Activated CD4-positive, CD25-positive, alpha-beta regulatory T cell treated with anti-CD3 and anti-CD28 coated beads, Interleukin-2, amount 50 U/mL, for 16 hours (primary cell): ENCODE data around the gene TMTC2.
"Not testable (repeated sequence)": the region's sequence is repeated elsewhere in the genome, so short reads cannot be mapped to it uniquely, and the experiment has no call there.

Experiments used
- DNase-seq: peaks from one replicate; pipeline ENCODE4 v3.0.0-alpha.2; 2020; ENCODE audit warnings: low read depth, low spot score

The TMTC2 gene

DNA sequence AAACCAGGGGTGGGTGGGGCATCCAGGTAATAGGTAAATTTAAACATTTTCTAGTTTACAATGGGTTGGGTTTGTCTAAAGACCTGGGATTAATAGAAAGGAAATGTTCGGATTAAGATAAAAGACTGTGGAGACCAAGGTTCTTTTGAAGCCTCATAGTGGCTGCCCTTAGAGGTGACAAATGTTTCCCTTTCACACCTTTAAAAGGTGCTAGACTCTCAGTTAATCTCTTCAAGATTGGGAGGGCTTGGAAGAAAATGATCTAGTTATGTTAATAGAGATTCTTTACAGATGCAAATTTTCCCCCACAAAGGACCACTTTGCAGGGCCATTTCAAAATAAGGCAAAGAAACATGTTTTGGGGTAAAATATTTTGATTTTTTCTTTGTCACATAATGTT lies 39.0 kb downstream of the TMTC2 start:
- no peak for DNase-seq

DNA sequence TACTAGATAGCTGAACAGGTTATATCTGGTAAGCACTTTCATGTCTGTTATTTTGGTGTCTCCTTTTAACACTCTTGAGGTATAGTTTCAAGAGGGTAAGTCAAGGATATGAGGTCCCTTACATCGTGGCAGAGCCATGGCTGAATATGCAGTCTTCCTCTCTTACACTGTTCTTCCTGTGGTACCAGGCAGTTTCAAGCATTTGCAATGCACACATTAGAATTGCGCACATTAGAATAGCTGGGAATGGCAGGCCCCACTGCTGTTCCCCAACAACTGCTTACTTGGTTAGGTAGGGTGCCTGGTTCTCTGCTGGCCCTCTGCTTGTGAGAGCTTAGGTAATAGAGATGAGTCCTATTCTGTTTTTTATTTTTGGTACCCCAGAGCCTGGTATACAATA lies 41.2 kb downstream of the TMTC2 start:
- DNase-seq, result no peak

DNA sequence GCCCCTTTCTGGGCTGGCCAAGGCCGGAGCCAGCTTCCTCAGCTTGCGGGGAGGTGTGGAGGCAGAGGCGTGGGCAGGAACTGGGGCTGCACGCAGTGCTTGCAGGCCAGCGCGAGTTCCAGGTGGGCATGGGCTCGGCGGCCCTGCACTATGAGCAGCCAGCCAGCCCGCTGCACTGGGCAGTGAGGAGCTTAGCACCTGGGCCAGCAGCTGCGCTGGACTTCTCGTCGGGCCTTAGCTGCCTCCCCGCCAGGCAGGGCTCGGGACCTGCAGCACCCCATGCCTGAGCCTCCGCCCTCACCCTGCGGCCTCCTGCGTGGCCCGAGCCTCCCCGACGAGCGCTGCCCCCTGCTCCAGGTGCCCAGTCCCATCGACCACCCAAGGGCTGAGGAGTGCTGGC lies 42.0 kb downstream of the TMTC2 start:
- DNase-seq, result no peak

DNA sequence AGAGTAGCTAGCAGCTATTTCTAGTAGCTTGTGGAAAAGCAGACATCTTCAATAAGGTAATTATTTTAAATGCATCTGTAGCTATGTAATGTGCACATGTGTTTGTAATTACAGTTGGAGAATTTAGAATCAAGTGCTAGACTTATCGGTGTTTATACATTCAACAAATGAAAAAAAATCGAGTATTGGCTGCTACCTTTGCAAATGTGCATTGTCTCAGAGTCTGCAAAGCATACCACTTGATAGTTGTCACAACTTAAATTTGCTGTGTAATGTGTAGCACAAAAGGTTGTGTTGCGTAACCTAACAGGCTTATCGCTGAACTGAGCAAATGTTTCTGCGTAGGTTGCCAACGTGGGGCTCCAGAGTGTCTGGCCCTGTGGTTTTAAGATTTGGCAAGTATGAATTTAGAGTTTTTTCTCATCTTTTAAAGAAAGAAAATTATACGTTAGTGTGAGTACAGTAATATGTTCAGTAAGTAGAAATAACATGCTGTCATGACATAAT lies 44.3 kb downstream of the TMTC2 start:
- no peak for DNase-seq

DNA sequence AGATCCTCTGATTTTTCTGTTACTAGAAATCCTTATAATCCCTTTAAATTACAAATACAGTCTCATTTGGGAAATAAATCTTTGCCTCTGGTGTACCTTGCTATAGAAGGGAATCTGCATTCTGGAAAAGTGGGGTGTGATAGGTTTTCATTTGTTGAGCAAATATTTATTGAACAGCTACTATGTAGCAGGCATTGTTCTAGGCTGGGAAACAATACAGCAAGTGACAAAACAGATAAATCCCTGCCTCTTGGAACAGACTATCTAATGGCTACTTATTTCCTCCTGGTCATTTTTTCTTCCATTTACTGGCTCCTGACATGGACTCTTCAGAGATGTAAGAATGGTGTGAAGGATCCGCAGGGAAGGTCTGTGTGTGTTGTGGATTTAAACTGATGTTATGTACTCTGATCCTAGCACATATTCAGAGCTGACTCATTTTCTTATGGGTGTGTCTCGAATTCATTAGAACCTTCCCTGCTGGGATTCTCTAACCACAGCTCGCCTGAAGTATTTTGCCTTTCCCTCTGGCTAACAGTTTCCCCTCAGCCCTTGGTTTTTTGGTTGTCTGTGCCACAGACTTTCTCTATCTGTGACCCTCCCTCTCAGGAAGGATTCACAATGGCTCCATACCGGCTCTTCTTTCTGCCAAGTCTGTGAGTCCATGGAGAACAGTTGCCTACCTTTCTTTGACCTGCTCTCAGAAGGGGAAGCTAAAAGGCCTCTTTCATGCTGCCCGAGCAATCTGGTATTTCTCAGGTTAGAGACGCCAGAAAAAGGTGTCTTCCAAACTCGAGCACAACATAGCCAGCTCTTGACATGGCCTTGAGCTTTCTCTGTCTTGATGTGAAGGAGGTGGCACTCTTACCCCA lies 53.7 kb downstream of the TMTC2 start:
- no peak for DNase-seq

DNA sequence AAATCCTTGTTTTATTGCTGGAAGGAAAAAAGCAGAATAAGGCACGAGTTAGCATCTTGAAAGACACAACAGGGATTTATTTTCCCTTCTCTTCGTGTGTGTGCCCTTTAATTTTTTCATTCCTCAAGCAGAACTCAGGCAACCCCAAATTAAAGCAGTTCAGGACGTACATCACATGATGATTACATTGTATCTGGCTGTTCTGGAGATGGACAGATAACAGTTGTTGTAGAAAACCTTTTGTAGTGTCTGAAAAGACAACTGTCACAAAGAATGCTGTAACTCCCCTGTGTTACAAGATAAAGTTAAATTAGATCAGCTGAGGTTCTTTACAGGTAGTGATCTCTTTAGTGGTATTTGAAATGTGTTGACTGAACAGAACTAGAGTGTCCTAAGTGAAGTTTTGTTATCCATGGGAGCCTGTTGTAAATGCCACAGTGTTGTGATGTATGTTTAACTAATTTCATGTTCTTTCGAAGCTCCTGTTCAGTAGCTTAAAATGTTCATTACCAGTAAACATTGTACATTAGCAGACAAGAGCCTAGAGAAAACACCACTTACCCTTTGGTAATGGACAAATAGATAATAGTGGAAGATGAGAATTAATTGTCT lies 58.5 kb downstream of the TMTC2 start:
- no peak for DNase-seq

DNA sequence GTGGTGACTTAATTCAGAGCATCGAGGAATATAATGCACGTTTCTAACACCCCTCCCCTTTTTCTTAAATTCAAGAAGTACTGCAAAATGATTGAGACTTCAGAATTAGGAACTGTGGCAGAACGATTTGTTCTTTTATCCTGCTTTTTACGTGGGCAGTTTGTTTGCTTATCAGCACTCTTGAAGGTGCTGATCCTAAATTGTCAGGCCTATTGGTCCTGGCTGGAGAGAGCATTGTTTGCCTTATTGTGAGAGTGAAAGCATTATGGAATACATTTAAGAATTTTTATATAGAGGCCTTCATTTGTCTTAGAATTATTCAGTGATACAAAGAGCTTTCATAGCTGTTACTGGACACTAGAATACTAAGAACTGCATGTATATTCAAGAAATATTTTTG lies 59.1 kb downstream of the TMTC2 start:
- no peak for DNase-seq

DNA sequence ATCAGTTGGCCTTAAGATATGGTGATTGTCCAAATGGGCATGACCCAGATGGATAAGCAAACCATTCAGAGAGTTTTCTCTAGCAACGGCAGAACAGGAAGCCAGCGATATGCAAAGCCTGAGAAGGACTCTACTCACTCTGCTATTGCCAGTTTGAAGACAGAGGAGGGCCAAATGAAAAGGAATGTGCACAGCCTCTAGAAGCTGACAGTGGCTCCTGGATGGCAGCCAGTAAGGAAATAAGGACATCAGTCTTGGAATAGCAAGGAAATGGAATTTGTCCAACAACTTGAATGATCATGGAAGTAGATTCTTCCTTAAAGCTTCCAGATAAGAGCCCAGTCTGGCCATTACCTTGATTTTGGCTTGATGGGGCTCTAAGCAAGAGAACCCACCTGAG lies 60.0 kb downstream of the TMTC2 start:
- no peak for DNase-seq

DNA sequence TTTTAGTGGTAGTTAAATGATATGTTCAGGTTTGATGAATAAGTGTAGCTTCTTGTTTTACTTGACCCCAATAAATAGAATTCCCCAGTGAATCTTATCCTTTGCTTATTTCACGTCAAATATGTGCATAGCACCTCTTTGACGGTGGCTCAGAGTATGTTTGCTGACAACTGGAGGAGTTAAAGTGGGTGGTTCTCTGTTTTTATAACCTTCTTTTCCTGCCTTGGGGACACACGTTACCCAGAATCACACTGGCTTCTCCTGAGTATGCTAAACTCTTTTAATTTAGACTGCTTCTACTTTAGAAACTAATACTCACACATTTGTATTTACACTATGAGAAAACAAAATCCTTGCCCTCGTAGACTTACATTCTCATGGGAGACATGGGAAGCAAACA lies 62.3 kb downstream of the TMTC2 start:
- DNase-seq, result no peak

DNA sequence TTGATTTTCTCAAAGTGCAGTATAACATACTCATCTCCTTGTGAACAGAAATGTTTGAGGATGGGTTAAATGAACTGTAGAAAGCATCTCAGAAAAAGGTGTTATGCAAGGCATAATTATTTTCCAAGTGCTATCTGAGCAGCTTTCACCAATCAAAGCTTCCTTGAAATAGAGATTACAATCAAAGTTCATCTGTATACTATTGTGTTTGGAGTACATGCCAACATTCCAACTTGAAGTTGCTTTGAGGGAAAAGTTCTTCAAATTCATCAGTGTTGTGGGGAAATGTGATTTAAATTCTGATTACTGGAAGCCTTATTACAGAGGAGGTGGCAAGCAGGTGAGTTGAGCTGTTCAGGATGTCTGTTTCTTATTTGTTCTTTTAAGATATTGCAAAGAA lies 68.2 kb downstream of the TMTC2 start:
- DNase-seq, result no peak

DNA sequence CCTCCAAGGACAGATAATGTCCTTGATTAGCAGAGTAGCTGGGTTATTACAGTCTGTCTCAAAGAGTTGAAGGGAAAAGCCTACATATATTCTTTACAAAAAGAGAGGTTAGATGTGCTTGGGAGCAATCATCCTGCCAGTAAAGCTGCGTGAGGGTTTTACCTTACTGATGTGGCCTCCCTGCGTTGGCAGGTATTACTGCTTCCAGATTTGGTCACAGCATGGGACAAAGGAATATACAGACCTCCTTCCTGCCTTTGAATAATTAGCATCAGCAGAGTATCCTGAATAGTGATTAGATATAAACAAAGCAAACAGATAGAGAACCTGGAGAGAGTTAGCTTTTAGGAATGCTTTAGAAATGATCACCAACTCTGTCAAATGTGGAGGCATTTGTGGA lies 69.6 kb downstream of the TMTC2 start:
- DNase-seq, result no peak

DNA sequence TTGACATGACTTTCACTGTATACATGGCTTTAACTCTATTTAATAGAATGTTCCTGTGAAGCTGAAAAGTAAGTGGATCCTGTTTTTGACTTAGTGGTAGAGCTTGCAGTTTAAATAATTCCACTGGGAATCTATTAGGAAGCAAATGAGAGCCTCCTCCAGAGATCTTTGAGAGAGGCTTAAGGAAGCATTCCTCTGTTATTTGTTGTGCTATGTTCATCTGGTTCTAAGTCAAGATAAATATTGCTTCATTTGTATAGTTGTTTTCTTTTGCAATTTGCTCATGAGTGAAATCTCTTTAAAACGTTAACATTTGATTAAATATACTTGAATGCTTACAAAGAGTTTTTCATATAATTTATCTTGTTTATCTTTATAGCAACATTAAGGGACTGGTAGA lies 70.4 kb downstream of the TMTC2 start:
- no peak for DNase-seq

DNA sequence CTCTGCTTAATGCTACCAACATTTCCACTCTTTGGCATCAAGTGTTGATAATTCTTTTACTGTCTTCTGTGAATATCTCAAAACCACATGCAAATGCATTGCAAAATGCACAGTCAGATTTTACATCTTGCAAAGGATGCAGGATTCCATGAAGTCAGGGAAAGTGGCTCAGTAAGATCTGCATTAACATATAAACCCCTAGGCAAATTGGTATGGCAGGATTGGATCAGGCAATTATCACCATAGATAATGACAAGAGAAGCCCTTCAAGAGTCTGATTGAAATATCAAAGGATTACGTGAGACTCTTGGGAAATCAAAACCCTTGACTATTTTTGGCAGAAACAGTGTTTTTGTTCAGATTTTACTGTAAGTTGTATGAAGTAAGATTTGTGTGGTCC lies 71.0 kb downstream of the TMTC2 start:
- DNase-seq, result no peak

DNA sequence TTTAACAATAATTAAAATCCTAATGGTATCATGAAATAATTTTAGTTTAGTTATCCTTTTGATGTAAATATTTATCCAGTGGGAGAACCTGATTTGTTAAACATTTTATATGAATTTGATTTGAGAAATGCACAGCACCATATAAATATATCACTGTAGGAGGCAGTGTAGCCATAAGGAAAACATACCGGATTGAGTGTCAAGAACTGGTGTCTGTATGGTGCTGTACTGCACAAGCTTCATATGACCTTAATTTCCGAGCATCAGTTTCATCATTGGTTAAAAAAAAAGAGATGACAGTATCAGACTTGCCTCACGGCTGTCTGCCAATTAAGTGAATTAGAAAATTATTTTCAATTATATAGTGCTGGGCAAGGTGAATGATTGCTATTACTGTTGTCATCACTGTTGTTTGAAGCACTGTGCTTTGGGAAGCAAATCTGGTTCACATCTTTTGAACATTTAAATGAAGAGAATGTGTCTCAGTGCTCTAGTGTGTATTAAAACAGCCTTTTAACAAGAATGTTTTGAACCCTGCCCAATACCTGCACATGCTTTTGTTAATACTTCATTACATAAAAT lies 72.1 kb downstream of the TMTC2 start:
- DNase-seq, result no peak

DNA sequence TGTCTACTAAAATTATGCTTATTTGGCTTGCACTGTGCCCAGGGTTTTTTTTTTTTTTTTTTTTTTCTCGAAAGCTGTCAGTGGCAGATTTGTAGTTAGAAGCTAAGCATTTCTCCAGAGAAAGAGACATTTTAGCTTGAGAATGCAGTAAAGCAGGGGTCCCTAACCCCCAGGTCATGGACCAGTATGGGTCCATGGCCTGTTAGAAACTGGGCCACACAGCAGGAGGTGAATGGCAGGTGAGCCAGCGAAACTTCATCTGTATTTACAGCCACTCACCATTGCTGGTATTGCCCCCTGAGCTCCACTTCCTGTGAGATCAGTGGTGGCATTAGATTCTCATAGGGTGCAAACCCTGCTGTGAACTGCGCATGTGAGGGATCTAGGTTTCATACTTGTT lies 73.7 kb downstream of the TMTC2 start:
- DNase-seq, result no peak

DNA sequence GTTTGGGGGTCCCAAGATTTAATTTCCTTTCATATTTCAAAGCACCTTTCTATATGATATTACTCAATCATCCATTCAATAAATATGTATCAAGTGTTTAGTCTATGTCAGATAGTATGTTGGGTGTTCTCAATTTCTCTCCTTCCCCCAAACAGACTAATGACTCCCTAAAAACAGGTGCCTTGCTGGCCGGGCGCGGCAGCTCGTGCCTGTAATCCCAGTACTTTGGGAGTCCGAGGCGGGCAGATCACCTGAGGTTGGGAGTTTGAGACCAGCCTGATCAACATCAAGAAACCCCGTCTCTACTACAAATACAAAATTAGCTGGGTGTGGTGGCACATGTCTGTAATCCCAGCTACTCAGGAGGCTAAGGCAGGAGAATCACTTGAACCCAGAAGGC lies 78.5 kb downstream of the TMTC2 start:
- DNase-seq, result not testable (repeated sequence)

DNA sequence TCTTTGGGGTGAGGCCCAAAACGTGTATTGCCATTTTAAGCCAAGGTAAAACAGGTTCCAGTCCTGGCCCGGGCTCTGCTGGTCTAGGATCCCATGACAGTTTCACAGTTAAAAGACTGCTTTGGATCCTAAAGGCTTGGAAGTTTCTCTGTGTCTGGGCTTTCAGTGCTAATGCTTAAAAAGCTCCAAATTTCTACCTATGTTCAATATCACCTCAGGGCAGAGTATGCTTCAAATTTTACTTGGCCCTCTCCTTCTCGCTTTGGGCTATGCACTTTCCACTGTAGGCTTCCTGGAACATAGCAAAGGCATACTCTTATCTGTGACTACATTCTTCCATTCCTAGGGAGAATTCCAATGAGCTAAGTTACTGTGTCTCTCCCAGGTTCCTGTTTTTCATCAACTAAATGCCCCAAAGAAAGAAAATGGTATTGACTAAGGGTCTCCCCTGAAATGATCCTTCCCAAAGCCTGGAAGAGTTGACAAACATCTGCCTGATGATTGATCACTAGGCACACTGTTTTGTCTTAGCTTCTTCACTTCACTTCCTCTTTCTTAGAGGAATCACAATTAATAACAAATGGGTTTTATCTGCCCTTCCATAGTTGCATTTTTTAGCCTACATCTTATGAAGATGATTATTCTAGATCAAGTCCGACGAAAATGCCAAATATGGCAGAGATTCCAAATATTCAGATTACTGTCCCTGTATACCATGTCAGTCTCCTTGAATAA lies 79.4 kb downstream of the TMTC2 start:
- no peak for DNase-seq

DNA sequence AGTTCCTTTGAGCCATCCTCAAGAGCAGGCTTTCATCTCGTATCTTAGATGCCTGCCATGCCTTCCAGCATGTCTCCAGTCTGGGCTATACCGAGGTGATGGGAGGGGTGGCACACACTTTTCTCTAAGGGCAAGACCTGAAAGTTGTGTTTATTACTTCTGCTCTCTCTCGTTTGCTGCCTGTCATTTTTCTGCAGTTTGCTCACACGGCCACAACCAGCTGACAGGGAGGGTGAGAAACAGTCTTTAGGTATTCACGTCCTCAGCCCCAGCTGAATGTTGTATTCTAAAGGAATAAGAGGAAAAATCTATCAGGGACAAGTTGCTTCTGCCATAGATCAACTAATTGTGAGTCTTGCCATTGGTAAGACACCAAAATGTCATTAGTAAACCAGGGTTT lies 88.0 kb downstream of the TMTC2 start:
- no peak for DNase-seq

DNA sequence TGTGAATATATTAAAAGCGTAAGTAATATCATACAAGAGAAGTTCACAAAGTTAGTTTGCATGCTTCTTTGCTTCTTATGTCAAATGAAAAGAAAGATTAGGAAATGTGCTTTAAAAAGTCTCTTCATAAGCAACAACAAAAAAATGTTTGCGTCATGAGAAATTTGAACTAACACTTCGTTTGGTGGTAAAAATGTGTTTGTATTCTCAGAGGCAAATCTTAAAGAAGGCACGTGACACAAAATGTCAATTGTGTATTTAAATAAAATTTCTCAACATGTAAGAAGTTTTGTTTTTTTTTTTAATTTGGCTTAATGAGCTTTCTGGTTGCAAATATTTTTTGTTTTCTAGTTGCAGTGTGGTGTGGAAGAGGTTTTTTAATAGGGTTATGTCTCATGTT lies 93.8 kb downstream of the TMTC2 start:
- DNase-seq, result no peak

DNA sequence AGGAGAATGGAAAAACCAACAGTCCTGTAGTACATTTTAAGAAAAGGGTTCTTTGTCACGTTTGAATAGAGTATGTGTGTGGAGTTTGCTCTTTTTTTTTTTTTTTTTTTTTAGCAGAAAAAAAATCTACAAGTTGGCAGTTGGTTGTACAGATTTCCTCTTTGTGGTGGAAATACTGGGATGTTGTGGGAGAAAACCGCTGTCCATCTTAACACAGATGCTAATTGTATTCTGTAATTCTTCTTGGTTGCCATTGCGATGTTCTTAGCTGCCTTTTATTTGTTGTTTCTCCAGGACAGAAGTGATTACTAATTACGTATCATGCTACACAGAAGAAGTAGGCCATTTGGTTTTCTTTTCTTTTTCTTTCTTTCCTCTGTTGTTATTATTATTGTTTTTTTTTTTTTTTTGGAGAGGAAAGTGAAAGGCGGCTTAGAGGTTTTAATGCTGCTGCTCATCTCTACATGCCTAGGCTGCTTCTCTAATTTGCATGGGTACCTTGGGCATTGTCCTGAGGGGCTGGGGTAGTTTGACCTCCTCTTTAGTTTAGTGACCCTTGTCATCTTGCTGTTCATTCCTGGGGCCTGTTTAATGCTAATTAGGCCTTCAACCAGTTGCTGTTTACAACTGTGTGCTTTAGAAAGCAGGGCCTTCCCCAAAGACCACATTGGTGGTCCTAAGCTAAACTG lies 94.7 kb downstream of the TMTC2 start:
- DNase-seq, result no peak

DNA sequence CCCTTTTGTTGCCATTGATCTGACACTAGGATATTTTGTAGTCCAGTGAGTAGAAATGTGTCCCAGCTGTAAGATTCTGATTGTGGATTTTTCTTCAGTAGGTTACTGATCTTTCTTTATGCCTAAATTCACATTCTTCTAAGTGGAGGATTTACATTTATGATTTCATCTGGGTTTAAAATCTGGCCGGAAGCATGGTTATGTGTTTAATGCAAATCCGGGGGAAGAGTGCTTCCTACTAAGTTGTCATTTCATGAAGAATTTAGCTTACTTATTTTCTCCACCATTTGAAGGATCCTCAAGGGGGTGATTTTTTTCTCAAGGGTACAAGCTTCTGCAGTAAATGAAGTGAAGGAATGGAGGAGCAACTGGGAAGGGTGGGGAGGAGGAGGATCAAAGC lies 96.7 kb downstream of the TMTC2 start:
- DNase-seq, result no peak

DNA sequence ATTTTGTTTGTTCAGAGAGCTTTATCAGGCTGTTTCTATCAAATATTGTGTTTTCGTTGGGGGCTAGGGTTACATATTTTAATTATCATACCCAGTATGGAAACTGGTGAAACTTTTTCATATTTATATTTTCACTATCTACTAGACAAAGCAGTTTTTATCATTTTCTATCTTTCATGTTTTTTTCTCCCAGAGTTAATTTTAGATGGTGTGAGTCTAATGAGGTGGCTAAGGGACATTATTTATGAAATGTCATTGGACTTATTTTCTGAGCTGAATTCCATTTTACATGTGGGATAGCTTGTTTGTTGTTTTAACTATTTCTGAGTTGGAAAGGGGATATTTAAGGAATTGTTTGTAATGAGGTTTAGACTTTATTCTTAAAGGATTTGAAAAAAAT lies 100.3 kb downstream of the TMTC2 start:
- DNase-seq, result no peak
